Activated CD4-positive, alpha-beta T cell treated with anti-CD3 and anti-CD28 coated beads, Interleukin-2, amount 10 ng/mL, durations not matched to agents 24 days and 14 days (primary cell): Measurements from ENCODE around the gene LMBRD1. TPM values are rescaled to one million over a fixed set of nuclear protein-coding genes. Genes with fewer than 3 reads are reported as not detected.

Experiments used
- DNase-seq: peaks from one replicate; pipeline ENCODE4 v3.0.0; 2022
- H3K27ac Mint-ChIP-seq: one replicate; pipeline ENCODE4 v1.8.0; 2022; ENCODE audit warnings: mild to moderate bottlenecking, mixed read lengths
- H3K27me3 Mint-ChIP-seq: one replicate; pipeline ENCODE4 v1.8.0; 2022; ENCODE audit warnings: mixed read lengths
- H3K36me3 Mint-ChIP-seq: one replicate; pipeline ENCODE4 v1.8.0; 2022; ENCODE audit warnings: low read depth, mild to moderate bottlenecking, mixed read lengths
- H3K4me1 Mint-ChIP-seq: one replicate; pipeline ENCODE4 v1.8.0; 2021; ENCODE audit warnings: mixed read lengths
- H3K4me3 Mint-ChIP-seq: one replicate; pipeline ENCODE4 v1.8.0; 2022; ENCODE audit warnings: mild to moderate bottlenecking, moderate library complexity, mixed read lengths
- H3K9me3 Mint-ChIP-seq: one replicate; pipeline ENCODE4 v1.8.0; 2021; ENCODE audit warnings: mixed read lengths
- intact Hi-C: fragments of 100-400 bp; cut with micrococcal nuclease; formaldehyde crosslinking; loops from one replicate; pipeline ENCODE4 v1.15.1; 2023
- total RNA-seq: library from RNA; stranded (reverse); gene quantifications from 2 replicates; pipeline ENCODE4 v1.2.3, GENCODE V29; 2022

LMBRD1 gene
- total RNA-seq, 1 donor from 2014 or later: 13.0 TPM

DNA sequence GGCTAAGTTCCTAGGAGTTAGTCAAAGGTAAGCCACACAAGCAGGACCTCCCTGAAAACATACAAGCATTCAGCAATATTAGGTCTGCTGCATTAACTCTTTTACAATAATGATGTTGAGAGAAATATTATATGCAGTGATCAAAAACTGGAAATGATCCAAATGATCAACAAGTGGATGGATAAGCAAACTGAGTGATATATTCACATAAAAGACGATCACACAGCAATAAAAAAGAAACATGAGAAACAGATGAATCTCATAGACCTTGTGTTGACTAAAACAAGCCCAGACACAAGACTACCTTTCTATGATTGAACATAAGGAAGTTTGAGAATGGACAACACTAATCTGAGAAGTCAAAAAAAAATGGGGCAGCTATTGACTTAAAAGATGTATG is 39.9 kb downstream of the LMBRD1 start:
- H3K9me3 Mint-ChIP-seq: peaks cover 11% of the 10 kb centered on the region
- H3K36me3 Mint-ChIP-seq: peaks cover 10% of the 10 kb centered on the region
- no peak for DNase-seq
- no peaks in the 10 kb centered on the region for H3K27me3 Mint-ChIP-seq
- intact Hi-C loops: no loop called here
- H3K4me3 Mint-ChIP-seq: no peak overlapping the region
- H3K27ac Mint-ChIP-seq: no peak overlapping the region
- H3K4me1 Mint-ChIP-seq: peaks cover 6% of the 10 kb centered on the region

DNA sequence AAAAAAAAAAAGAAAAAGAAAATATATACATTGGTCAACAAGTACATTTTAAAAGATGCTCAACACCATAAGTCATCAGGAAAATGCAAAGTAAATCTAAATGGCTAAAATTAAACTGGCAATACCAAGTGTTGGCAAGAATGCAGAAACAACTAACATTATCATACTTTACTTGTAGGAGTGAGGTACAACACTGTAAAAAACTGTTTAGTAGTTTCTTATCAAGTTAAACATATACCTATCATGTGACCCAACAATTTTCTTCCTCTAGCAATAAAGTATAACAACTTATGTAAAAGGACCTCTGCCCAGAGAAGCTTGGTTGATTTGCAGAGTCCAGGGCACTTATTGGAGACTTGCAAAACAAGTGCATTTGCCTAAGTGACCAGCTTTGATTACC is 40.4 kb downstream of the LMBRD1 start:
- Mint-ChIP-seq H3K27ac (no peak overlapping the region), H3K4me3 (no peak overlapping the region), H3K36me3 (peaks cover 10% of the 10 kb centered on the region), H3K27me3 (no peaks in the 10 kb centered on the region), H3K9me3 (peaks cover 11% of the 10 kb centered on the region), H3K4me1 (peaks cover 6% of the 10 kb centered on the region)
- intact Hi-C loops: no loop called here
- no peak for DNase-seq

- no peaks in the 10 kb centered on the region for H3K27me3 Mint-ChIP-seq
Observed at GRCh38 chr6:69735027-69735426, 61.8 kb downstream of the LMBRD1 start.

DNA sequence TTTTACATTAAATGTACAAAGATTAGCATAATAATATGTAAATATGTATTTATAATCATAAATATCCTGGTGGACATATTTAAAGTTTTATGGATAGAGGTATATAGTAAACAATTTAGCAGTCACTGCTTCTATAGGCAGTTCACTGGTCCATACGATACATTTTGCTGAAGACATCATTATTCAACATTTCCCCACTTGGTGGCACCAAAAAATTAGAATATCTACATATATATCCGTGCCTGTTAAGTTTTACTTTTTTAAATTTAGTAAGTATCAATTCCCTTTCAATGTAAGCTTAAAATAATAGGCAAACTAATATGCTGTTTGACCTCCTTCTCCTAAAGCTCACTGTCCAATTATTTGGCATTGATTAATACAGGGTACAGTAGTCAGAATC is 64.2 kb downstream of the LMBRD1 start:
- no peak overlapping the region for H3K4me3 Mint-ChIP-seq

More at GRCh38 chr6:69735027-69735426, 61.8 kb downstream of the LMBRD1 start:
- DNase-seq: no peak
- Mint-ChIP-seq H3K4me3 (no peak overlapping the region), H3K9me3 (no peaks in the 10 kb centered on the region), H3K27ac (no peak overlapping the region), H3K36me3 (no peaks in the 10 kb centered on the region), H3K4me1 (no peaks in the 10 kb centered on the region)
- intact Hi-C loops: loop anchor here (10.0 kb wide), 1 partner anchor 130 kb away; the partner anchor contains the start of gene COL19A1

GRCh38 chr6:69732045-69732444 is 64.8 kb downstream of the LMBRD1 start:
- DNase-seq: no peak
- intact Hi-C loops: loop anchor here (5.0 to 10.0 kb wide), 3 partner anchors 65 to 375 kb away; partner anchors contain the start of genes COL19A1 and LMBRD1
- no peaks in the 10 kb centered on the region for H3K9me3 Mint-ChIP-seq
- no peak overlapping the region for H3K4me3 Mint-ChIP-seq
- no peaks in the 10 kb centered on the region for H3K27me3 Mint-ChIP-seq
- H3K36me3 Mint-ChIP-seq: no peaks in the 10 kb centered on the region
- no peak overlapping the region for H3K27ac Mint-ChIP-seq
- no peaks in the 10 kb centered on the region for H3K4me1 Mint-ChIP-seq

More for the DNA sequence above, 64.2 kb downstream of the LMBRD1 start:
- H3K27ac Mint-ChIP-seq: no peak overlapping the region
- H3K9me3 Mint-ChIP-seq: no peaks in the 10 kb centered on the region
- no peaks in the 10 kb centered on the region for H3K4me1 Mint-ChIP-seq
- intact Hi-C loops: loop anchor here (5.0 to 10.0 kb wide), 3 partner anchors 65 to 375 kb away; partner anchors contain the start of genes COL19A1 and LMBRD1
- no peak for DNase-seq
- no peaks in the 10 kb centered on the region for H3K36me3 Mint-ChIP-seq
- H3K27me3 Mint-ChIP-seq: no peaks in the 10 kb centered on the region

DNA sequence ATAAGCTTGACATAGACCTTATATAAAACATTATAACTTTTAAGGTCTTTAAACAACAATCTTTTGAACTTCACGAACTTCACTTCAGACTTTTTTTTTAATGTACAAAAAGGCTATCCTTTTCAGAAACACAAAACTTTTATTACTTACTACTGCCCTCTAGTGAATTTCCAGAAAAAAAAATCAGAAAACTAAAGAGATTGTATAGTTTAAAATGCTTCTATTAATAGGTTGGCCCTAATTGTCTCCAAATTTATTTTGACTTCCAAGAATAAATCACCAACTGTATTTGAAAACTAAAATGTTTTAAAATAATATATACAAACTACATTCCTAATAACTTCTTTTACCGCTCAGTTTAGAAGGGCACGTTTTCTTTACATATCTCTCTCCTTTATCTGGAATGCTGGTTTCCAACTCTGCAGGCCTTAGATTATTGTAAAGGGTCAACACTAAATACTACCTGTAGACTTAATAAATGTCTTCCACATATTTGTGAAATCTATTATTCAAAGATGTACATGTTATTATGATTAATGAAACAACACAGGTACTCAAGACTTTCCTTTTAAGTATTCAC is 66.8 kb downstream of the LMBRD1 start:
- H3K4me3 Mint-ChIP-seq: no peak overlapping the region
- H3K27ac Mint-ChIP-seq: no peak overlapping the region
- intact Hi-C loops: loop anchor here (5.0 to 10.0 kb wide), 3 partner anchors 67 to 377 kb away; partner anchors contain the start of genes COL19A1 and LMBRD1
- no peaks in the 10 kb centered on the region for H3K4me1 Mint-ChIP-seq
- H3K27me3 Mint-ChIP-seq: no peaks in the 10 kb centered on the region
- H3K36me3 Mint-ChIP-seq: peaks cover 9% of the 10 kb centered on the region
- H3K9me3 Mint-ChIP-seq: no peaks in the 10 kb centered on the region
- no peak for DNase-seq

GRCh38 chr6:69722683-69723082 is 74.1 kb downstream of the LMBRD1 start:
- Mint-ChIP-seq H3K4me1 (no peaks in the 10 kb centered on the region), H3K27me3 (no peaks in the 10 kb centered on the region), H3K9me3 (peaks cover 11% of the 10 kb centered on the region), H3K4me3 (no peak overlapping the region), H3K27ac (no peak overlapping the region), H3K36me3 (peaks cover 32% of the 10 kb centered on the region)
- intact Hi-C loops: no loop called here
- no peak for DNase-seq

DNA sequence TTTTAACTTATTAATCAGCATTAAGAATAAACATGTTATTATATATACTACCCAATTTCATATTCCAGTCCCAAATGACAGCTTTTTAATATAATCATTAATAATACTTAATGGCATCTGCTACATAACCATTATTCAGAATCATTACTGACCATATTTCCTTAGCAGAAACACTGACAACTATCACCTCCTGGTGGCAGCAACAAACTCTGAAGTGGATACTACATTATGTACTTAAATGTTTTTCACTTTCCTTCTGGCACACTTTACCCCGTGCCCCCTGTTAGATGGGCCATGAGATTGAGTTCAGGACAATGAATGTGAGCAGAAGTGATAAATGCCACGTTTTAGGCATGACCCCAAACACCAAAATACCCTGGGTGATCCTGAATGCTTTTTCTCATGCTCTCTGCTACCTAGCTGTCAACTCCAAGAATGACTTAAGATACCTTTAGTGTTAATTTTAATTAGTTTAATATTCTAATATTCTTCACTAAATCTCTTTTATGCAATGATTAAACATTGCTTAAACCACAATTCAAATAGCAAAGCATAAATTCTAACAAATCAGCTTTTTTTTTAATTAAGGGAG is 77.1 kb downstream of the LMBRD1 start:
- H3K4me3 Mint-ChIP-seq: no peak overlapping the region
- no peaks in the 10 kb centered on the region for H3K27me3 Mint-ChIP-seq
- DNase-seq: no peak
- peaks cover 34% of the 10 kb centered on the region for H3K36me3 Mint-ChIP-seq
- no peak overlapping the region for H3K27ac Mint-ChIP-seq
- H3K9me3 Mint-ChIP-seq: peaks cover 11% of the 10 kb centered on the region
- intact Hi-C loops: no loop called here
- H3K4me1 Mint-ChIP-seq: peaks cover 3% of the 10 kb centered on the region

GRCh38 chr6:69706724-69707123 is 90.1 kb downstream of the LMBRD1 start:
- no peak for DNase-seq
- intact Hi-C loops: no loop called here
- Mint-ChIP-seq H3K27ac (no peak overlapping the region), H3K4me3 (no peak overlapping the region), H3K27me3 (no peaks in the 10 kb centered on the region), H3K36me3 (peaks cover 18% of the 10 kb centered on the region), H3K9me3 (no peaks in the 10 kb centered on the region), H3K4me1 (no peaks in the 10 kb centered on the region)

- Mint-ChIP-seq H3K9me3 (no peaks in the 10 kb centered on the region), H3K27ac (no peak overlapping the region), H3K4me1 (no peaks in the 10 kb centered on the region), H3K36me3 (peaks cover 20% of the 10 kb centered on the region), H3K27me3 (no peaks in the 10 kb centered on the region), H3K4me3 (no peak overlapping the region)
- intact Hi-C loops: no loop called here
- DNase-seq: no peak
Observed at GRCh38 chr6:69705954-69706353, 90.9 kb downstream of the LMBRD1 start.

DNA sequence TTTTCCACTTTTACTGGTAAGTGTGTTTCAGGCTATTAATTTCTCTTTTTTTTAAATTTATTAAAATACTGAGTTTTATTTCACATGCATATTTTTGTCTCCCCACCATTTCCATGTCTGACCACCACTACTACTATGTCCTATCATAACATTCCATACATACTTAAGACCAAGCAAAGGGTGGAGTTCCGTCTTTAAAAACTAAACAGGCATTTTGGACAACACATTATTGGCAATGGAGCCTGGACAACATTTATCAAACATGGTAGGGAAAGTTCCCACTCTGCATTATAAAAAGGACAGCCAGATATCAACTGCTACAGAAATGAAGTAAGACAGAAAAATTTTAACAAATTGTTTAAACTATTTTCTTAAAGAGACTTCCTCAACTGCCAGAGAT is 91.9 kb downstream of the LMBRD1 start:
- Mint-ChIP-seq H3K4me1 (no peaks in the 10 kb centered on the region), H3K4me3 (no peak overlapping the region), H3K27ac (no peak overlapping the region), H3K36me3 (peaks cover 20% of the 10 kb centered on the region), H3K9me3 (no peaks in the 10 kb centered on the region), H3K27me3 (no peaks in the 10 kb centered on the region)
- no peak for DNase-seq
- intact Hi-C loops: no loop called here

- intact Hi-C loops: no loop called here
- no peak overlapping the region for H3K27ac Mint-ChIP-seq
- no peak for DNase-seq
- no peaks in the 10 kb centered on the region for H3K9me3 Mint-ChIP-seq
- peaks cover 24% of the 10 kb centered on the region for H3K36me3 Mint-ChIP-seq
- peaks cover 8% of the 10 kb centered on the region for H3K4me1 Mint-ChIP-seq
- no peak overlapping the region for H3K4me3 Mint-ChIP-seq
- H3K27me3 Mint-ChIP-seq: no peaks in the 10 kb centered on the region
Observed at GRCh38 chr6:69699655-69700054, 97.2 kb downstream of the LMBRD1 start.

- no peak overlapping the region for H3K27ac Mint-ChIP-seq
- H3K27me3 Mint-ChIP-seq: no peaks in the 10 kb centered on the region
- peaks cover 8% of the 10 kb centered on the region for H3K4me1 Mint-ChIP-seq
Observed at GRCh38 chr6:69696273-69696672, 100.5 kb downstream of the LMBRD1 start.

DNA sequence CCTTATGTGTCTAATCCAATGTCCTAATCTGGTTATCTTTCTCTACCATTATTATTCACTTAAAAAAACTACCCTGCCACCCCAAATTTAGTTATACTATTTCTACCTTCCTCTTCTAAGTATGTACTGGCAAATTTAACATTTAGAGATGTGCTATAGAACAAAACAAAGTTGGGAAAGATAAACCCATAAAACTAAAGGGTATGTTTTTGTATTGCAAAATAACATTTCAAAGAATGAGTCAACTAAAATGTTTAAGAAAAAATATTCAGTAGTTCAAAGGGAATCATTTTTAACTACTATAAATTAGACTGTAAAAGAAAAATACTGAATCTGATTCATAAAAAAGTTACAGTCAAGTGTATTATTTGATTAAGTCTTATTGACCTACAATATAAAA is 103.0 kb downstream of the LMBRD1 start:
- Mint-ChIP-seq H3K4me3 (no peak overlapping the region), H3K27ac (no peak overlapping the region), H3K4me1 (peaks cover 8% of the 10 kb centered on the region), H3K9me3 (no peaks in the 10 kb centered on the region), H3K36me3 (peaks cover 27% of the 10 kb centered on the region), H3K27me3 (no peaks in the 10 kb centered on the region)
- intact Hi-C loops: no loop called here
- DNase-seq: no peak

More at GRCh38 chr6:69696273-69696672, 100.5 kb downstream of the LMBRD1 start:
- Mint-ChIP-seq H3K9me3 (no peaks in the 10 kb centered on the region), H3K36me3 (peaks cover 27% of the 10 kb centered on the region), H3K4me3 (no peak overlapping the region)
- DNase-seq: no peak
- intact Hi-C loops: no loop called here
